HG03354 (cell line): ENCODE results near the gene MATR3.
"Not testable (repeated sequence)": the region's sequence is repeated elsewhere in the genome, so short reads cannot be mapped to it uniquely, and the experiment has no call there.

Experiments
- ATAC-seq: cut with Tn5 transposase; IDR thresholded peaks from one replicate; pipeline ENCODE4 v1.9.1; 2021; ENCODE audit warnings: mild to moderate bottlenecking; ENCODE audit not compliant: unreplicated experiment, poor library complexity, severe bottlenecking

MATR3 gene

DNA sequence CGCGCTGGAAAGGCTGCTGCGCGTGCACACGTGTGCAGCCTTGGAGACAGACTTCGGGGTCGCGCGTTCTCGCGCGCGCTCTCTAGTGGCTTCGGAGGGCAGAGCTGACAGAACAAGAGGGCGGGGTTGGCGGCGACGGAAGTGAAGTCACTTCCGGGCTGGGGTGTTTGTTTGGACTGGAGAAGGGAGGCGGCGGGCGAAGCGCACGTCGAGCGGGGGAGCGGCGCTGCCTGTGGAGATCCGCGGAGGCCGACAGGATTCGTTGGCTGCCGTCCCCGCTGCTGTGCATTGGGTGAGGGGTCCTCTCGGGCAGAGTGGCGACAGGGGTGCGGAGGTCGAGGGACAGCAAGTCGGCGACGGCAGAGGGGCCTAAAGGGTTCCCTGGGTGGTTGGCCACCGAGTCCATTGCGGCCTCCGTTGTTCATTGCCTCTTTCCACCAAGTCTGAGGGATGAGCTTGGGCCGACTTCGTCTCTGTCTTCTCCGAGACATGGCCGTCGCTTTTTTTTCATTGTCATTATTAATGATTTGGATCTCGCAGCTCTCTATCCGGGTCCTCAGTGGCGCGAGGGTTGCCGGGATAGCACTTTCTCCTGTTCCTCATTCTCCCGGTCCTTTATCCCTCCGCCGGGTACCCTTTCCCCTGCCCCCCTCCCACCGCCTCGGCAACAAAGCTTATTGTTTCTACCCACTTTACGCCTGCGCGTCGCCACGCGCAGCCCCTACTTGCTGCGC is 48.3 kb downstream of the MATR3 start, which contains the start of gene PAIP2:
PAIP2 (plus strand) TSS at position 166 of the 734 bp plus-strand sequence. CDS start 21,931 bp downstream, outside the sequence.
- ATAC-seq, result peak; percentile 94

DNA sequence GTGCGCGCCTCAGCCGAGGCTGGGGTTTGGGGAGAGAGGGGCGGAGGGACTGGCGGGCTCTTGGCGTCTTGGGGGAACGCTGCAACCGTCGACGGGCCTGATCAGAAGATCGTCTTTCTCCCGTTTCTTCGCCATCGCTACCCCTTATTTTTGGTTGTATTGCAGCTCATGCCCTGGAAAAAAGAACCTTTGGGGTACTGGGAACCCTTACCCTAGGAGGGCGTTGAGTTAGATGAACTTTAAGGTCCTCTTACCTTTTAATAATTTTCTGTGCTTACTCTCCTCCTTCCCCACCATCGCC is 48.8 kb downstream of the MATR3 start:
- ATAC-seq, result peak; percentile 55

DNA sequence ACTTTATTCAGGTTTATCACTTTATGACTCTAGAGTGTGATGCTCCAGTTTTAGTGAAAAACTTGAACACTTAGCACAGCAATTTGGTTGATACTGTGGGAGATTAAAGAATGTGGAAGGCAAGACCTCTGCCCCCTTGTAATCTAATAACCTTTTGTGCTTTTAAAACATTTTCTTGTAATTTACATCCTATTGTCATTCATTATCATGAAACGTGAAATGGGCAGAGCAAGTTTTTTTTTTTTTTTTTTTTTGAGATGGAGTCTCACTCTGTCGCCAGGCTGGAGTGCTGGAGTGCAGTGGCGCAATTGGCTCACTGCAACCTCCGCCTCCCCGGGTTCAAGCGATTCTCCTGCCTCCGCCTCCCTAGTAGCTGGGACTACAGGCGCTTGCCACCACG is 49.9 kb downstream of the MATR3 start:
- no peak for ATAC-seq

DNA sequence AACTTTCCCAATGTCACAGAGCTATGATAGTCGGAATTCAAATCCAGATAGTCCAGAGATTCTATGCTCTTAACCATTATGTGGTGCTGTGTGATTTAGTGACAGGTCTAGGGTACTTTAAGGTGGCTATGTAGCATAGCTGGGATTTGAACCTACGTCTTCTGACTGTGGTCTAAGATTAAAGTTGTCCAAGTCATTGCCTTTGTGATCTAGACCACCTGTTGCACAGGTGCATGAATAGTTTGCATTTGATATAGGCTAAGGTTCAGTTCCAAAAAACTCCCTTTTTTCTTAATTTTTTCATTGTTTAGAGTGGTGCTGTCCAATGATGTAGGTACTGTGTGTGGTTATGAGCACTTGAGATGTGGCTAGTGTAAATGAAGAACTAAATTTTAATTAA is 50.6 kb downstream of the MATR3 start:
- ATAC-seq, result no peak

DNA sequence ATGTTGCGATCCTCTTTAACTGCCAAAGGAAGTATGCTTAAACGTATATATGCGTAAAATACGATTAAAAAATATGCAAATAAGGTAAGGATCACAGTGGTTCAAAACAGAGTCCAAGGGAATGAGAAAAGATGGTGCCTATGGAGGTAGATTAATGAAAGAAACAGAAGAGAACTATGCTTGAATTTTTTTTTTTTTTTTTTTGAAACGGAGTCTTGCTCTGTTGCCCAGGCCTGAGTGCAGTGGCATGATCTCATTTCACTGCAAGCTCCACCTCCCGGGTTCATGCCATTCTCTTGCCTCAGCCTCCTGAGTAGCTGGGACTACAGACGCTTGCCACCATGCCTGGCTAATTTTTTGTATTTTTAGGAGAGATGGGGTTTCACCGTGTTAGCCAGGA is 51.9 kb downstream of the MATR3 start:
- ATAC-seq, result not testable (repeated sequence)

DNA sequence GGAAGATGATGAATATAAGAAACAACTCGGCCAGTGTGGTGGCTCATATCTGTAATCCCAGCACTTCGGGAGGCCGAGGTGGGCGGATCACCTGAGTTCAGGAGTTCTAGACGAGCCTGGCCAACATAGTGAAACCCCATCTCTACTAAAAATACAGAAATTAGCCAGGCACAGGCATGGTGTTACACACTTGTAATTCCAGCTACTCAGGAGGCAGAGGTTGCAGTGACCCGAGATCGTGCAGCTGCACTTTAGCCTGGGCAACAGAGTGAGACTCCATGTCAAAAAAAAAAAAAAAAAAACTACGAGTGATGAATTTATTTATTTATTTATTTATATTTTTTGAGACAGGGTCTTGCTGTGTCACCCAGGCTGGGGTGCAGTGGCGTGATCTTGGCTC is 54.3 kb downstream of the MATR3 start:
- not testable (repeated sequence) for ATAC-seq

DNA sequence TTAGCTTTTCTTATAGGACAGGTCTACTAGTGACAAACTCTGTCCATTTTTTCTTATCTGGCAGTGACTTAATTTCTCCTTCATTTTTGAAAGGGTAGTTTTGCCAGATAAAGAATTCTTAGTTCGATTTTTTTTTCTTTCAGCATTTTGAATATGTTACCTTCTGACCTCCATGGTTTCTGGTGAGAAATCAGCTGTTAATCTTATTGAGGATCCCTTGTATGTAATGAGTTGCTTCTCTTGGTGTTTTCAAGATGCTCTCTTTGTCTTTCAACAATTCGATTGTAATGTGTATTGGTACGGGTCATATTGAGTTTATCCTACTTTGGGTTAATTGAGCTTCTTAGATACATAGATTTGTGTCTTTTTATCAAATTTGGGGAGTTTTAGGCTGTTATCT is 60.6 kb downstream of the MATR3 start:
- ATAC-seq, result no peak

DNA sequence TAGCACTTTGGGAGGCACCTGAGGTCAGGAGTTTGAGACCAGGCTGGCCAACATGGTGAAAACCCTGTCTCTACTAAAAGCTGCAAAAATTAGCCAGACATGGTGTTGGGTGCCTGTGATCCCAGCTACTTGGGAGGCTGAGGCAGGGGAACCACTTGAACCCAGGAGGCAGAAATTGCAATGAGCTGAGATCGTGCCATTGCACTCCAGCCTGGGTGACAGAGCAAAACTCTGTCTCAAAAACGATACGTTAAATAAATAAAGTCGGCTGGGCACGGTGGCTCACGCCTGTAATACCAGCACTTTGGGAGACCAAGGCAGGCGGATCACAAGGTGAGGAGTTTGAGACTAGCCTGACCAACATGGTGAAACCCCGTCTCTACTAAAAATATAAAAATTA is 62.4 kb downstream of the MATR3 start:
- ATAC-seq, result not testable (repeated sequence)

DNA sequence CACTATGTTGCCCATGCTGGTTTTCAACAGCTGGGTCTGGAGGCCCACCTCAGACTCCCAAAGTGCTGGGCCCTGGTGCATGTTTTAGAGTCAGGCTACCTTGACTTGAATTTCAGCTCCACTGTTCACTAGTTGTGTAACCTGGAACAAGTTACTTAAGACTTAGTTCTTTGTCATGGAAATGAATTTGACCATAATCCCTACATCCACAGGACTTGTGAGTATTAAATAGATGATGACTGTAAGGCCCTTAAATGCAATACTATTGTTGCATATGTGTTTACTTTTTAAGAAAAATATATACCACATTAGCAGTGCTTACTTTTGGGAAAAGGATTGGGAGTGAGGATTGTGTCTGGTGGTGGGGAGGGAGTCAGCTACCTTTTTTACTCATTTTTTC is 64.5 kb downstream of the MATR3 start:
- ATAC-seq, result no peak

DNA sequence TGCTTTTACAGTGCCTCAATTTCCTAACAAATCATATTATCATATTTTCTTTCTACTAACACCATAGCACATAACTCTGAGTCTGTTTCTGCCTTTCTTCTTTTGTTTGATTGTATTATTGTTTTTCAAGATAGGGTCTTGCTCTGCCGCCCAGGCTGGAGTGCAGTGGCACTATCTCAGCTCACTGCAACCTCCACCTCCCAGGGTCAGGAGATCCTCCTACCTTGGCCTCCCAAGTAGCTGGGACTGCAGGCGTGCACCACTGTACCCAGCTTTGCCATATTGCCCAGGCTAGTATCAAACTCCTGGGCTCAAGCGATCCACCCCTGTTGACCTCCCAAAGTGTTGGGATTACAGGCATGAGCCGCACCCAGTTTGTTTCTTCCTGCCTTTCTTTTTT is 66.8 kb downstream of the MATR3 start:
- no peak for ATAC-seq

DNA sequence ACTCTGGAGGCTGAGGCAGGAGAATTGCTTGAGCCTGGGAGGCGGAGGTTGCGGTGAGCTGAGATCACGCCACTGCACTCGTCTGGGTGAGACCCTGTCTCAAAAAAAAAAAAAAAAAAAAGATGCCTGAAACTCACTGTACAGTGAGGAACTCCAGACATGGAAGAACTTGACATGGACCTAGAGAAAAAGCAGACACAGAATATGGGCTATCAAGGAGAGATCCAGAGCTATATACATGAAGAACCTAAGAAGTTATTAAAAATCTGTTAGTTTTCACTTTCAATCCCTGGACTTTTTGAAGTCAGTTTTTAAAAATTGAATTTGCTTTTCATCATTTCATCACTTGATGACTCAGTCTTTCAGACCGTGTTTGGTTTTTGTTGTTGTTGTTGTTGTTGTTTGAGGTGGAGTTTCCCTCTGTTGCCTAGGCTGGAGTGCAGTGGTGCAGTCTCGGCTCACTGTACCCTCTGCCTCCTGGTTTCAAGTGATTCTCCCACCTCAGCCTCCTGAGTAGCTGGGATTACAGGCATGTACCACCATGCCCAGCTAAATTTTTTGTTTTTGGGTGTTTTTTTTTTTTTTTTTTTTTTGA is 68.4 kb downstream of the MATR3 start:
- ATAC-seq, result no peak

DNA sequence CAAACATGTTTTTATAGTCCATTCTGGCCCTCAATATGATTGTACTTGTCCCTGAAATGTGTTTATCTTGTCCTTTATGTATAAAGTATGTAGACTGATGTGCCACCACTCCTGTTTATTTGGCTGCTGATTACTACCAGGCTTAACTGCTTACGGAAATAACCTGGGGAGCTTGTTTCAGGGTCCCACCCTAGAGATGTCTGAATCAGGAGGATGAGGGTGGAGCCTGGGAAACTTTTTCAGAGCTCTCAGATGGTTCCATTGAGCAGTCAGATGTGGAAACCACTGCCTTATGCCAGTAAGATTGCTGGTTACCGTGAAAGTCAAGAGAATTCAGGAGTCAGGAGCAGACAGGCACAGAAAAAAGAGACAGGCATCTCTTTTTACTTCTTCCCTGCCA is 70.4 kb downstream of the MATR3 start:
- ATAC-seq, result no peak

DNA sequence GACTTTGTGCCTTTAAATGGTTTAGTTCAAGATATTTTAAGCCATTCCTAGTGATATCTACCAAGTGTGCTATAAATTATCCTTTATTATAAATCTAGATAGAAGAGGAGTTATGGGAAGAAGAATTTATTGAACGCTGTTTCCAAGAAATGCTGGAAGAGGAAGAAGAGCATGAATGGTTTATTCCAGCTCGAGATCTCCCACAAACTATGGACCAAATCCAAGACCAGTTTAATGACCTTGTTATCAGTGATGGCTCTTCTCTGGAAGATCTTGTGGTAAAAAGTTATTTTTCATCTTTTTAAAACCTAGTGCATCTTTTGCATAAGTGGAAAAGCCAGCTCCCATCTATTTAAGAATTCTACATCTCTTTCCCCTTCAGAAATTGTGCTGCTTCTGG is 70.9 kb downstream of the MATR3 start:
- ATAC-seq, result no peak

DNA sequence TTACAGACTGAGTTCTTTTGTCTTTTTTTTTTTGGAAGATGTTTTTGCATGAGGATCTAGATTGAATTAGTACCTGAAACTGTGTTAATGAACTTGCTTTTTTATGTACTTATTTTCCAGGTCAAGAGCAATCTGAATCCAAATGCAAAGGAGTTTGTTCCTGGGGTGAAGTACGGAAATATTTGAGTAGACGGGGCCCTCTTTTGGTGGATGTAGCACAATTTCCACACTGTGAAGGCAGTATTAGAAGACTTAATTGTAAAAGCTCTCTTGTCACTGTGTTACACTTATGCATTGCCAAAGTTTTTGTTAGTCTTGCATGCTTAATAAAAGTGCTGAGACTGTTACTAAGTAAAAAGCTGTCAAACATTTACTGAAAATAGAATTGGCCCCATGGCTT is 75.1 kb downstream of the MATR3 start:
- ATAC-seq, result no peak

DNA sequence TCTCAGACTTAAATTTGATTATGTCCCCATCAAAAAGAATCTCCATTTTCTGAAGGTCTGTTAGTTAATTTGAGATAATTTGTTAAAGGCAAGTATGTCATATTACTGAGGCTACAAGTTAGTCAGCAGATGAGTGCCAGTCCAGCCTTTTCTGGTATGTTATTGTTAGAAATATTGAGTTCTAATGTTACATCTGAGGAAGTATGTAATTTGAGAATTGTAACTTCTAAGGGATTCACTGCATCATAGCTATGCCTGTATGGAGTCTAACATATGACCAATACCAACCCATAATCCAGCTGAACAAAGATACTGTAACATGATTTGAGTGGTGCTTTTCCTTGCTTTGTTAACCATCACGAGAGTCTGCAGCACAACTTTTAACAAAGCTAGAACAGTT is 75.6 kb downstream of the MATR3 start:
- ATAC-seq, result no peak

DNA sequence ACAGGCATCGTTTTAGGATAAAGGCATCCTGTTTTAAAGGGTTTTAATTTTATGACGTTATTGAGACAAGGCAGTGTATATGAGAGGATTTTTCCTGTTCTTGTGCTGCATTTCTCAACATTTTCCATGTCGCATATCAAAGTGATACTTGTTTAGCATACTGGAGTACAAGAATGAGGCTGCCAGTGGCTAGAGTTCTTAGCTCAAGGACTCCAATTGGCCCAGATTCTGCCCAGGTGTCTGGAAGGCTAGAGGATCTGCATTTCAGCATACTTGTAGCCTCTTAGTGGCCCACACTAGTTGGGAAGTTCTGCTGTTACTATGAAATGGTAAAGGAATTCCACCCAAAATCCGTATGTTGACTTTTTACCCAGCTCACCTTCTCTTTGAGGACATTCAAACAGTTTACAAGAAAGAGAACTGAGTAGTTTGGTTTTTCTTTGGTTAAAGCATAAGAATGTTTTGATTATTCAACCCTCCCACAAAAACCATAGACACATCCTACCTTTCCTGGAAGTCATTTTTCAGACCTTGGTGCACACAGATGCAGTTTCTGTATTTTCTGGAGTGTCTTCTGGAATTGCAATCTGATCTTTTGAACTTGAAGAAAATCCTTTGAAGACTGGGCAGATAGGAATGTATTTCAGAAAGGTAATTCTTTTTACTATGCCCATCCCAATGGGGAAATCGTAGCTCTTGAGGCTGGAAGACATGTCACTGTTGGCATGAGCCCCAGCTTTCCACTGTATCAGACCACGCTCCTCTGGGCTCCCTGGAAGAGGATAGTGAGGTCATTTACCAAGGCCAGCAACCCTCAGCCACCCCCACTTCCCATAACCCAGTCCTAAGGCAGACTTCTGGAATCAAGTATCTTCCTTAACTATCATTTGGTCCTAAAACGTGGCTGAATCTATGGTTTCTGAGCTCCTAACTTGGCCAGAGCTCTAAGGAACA is 78.2 kb downstream of the MATR3 start:
- no peak for ATAC-seq

DNA sequence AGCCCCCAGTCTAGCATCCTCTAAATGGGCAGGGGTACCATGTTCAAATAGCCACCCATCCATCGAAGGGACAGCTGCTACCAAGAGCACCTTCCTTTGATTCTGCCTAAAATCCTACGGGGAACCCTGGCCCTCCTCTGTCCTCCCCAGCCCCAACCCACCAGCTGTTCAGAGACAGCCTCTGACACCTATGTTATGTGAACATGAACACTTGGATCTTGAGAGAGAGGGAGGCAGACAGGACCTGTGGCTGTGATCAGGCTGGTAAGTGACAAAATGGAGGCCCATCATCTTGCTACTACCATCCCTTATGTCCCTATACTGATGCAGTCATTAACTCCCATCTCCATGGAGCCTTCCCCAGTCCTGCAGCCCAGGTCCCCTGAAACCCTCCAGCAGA is 81.4 kb downstream of the MATR3 start:
- ATAC-seq, result no peak

DNA sequence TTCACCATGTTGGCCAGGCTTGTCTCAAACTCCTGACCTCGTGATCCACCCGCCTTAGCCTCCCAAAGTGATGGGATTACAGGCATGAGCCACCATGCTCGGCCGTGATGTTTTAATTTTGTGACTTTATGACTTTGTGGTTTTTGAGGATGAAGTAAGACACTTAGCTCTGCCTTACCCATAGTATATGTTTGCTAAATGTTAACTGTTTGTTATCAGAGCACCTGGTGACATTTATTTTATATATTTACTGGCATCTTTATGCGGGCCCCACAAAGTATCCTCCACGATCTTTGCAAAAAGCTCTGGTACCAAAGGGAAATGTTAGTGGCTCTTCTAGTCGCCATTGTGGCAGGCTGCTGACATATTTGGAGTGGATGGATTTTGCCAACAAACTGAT is 82.8 kb downstream of the MATR3 start:
- ATAC-seq, result no peak

DNA sequence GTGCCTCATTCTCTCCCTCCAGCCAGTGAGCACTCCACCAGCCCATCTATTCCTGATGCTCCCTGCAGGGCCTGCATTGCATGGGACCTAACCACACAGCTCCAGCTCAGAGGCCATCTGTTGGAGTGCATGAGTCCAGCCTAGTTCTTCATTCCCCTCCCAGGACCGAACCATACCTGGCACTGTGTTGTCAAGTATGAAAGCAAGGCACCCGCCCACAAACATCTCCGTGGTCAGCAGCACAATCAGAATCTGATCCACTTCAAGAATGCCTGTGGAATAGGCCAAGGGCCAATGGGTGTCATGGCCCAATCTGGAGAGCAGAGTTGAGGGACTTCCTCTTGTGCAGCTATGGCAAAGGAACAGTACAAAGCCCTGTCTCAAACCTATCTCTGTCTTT is 83.7 kb downstream of the MATR3 start:
- no peak for ATAC-seq

DNA sequence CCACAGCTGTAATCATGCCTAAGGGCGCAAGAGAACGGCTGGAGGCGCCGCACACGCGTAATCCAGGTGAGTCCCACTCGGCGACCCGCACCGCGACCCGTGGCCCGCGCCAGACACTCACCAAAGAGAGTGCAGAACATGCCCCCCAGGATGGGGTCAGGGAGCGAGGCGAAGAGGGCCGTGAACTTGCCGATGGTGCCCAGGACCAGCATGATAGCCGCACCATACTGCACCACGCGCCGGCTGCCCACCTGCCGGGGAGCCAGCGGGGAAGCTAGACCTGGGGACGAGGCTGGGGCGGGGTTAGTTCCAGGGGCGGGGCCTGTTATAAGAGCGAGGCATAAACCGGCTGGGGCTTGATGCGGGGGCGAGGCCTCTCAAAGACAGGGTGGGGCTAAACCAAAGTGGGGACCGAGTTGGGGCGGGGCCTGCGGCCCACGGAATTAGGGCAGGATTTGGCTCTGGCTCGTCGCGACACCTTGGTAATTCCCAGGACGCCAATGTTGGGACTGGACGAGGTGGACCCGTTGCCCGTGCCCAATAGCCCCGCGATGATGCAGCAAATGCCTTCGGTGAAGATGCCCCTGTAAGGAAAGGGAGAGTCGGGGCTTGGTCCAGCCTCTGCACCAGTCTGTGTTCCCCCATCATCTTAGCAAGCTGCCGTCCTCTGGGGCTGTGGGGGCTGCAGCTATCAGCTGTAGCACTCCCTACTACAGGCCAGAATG is 84.7 kb downstream of the MATR3 start:
- no peak for ATAC-seq
